ENCODE measurements around the gene PPARGC1A.
A peak's percentile ranks its signal among the peaks of the same experiment; 100 is the strongest.

The PPARGC1A gene

DNA sequence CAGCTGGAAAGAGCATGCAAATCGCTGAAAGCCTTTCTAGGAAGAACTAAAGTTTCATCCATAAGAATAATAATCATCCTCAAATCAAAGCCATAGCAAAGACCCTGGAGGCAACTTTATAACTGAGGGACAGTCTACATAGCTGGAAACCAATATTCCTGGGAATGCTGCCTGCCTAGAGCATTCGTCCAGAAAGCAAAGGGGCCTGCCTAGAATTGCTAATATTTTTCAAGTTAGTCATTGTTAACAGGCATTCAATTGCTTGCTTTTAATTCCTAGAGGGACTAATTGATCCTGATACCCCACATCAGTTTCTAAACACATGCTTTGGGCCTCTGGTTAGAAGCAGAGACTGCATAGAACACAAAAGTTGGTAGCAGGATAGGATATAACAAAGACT, 4.2 kb upstream of the PPARGC1A start:
- Histone ChIP-seq H3K27me3 (ENCODE audit: control insufficient read depth in 2 of 2, insufficient read depth in 2 of 2, low read length in 2 of 2) (no peaks in the 10 kb centered on the region), H3K4me1 (ENCODE audit: control insufficient read depth in 2 of 2, insufficient read depth in 2 of 2, low read length in 2 of 2) (peaks cover 0 to 3% of the 10 kb centered on the region in 2 donors), H3K36me3 (ENCODE audit: control insufficient read depth in 2 of 2, insufficient read depth in 2 of 2, low read length in 2 of 2) (no peaks in the 10 kb centered on the region), H3K27ac (ENCODE audit: low read depth in 2 of 2, low read length in 2 of 2) (no peak overlapping the region), H3K9ac (ENCODE audit: low read depth in 1 of 2, low read length in 2 of 2) (no peak overlapping the region), H3K9me3 (ENCODE audit: control insufficient read depth in 2 of 2, low read length in 2 of 2) (no peaks in the 10 kb centered on the region), H3K4me3 (ENCODE audit: low read length in 2 of 2) (no peak overlapping the region)

DNA sequence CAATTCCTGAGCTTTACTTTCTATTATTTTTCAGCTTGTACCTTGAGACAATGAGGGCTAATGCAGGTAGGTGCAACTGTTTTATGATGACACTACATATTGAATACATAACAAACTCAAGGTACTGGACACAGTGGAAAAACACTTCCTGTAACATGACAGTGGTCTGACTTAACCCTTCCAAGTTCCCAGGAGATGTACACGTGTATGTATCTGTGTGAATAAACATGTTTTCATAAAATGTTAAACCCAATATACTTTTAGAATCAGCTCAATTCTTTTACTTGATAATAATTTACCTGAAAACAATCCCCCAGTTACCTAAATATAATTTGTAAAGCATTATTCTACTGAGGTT, 1.2 kb upstream of the PPARGC1A start:
- Histone ChIP-seq H3K9ac (ENCODE audit: low read depth in 1 of 2, low read length in 2 of 2) (peak overlapping the region in 1 of 2 donors; percentile 56), H3K36me3 (ENCODE audit: control insufficient read depth in 2 of 2, insufficient read depth in 2 of 2, low read length in 2 of 2) (no peaks in the 10 kb centered on the region), H3K4me1 (ENCODE audit: control insufficient read depth in 2 of 2, insufficient read depth in 2 of 2, low read length in 2 of 2) (peaks cover 10 to 12% of the 10 kb centered on the region in 2 donors), H3K27me3 (ENCODE audit: control insufficient read depth in 2 of 2, insufficient read depth in 2 of 2, low read length in 2 of 2) (no peaks in the 10 kb centered on the region), H3K27ac (ENCODE audit: low read depth in 2 of 2, low read length in 2 of 2) (peak overlapping the region in 1 of 2 donors; percentile 24), H3K9me3 (ENCODE audit: control insufficient read depth in 2 of 2, low read length in 2 of 2) (no peaks in the 10 kb centered on the region), H3K4me3 (ENCODE audit: low read length in 2 of 2) (peak overlapping the region; percentile 71 to 89)

DNA sequence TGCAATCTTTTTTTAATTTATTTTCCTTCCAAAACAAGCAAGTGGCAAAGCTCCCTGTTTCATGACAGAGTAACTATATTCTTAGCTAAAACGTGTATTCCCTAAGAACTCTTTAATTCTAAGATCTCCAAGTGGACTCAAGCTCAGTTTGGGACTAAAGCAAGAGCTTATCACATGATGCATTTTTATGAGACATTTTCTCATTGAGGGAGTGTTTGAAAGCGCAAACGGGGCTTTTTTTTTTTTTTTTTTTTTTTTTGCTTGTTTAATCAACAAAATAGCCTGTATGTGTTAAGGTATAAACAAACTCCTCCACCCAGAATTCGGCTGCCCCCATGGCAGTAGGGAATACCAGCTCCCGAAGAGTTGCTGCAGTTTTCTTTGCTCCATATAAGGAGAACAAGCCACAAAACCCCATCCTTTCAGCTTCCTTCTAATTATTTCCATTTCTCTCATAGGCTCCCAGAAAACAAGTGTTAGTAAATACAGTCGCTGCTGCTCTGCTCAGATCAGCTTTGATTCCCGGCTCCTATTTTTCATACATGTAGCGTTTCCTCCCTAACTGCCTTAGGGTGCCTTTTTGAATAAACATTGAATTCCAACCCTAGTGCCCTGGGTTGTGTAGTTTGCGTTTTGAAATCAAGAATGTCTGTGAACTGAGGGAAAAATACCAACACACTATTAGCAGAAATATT, 669 bp upstream of the PPARGC1A start:
- Histone ChIP-seq H3K36me3 (ENCODE audit: control insufficient read depth in 2 of 2, insufficient read depth in 2 of 2, low read length in 2 of 2) (no peaks in the 10 kb centered on the region), H3K4me1 (ENCODE audit: control insufficient read depth in 2 of 2, insufficient read depth in 2 of 2, low read length in 2 of 2) (peaks cover 10 to 12% of the 10 kb centered on the region in 2 donors), H3K9ac (ENCODE audit: low read depth in 1 of 2, low read length in 2 of 2) (peak overlapping the region; percentile 49 to 56), H3K9me3 (ENCODE audit: control insufficient read depth in 2 of 2, low read length in 2 of 2) (no peaks in the 10 kb centered on the region), H3K27ac (ENCODE audit: low read depth in 2 of 2, low read length in 2 of 2) (peak overlapping the region; percentile 64 to 66), H3K27me3 (ENCODE audit: control insufficient read depth in 2 of 2, insufficient read depth in 2 of 2, low read length in 2 of 2) (no peaks in the 10 kb centered on the region), H3K4me3 (ENCODE audit: low read length in 2 of 2) (peak overlapping the region; percentile 71 to 89)

DNA sequence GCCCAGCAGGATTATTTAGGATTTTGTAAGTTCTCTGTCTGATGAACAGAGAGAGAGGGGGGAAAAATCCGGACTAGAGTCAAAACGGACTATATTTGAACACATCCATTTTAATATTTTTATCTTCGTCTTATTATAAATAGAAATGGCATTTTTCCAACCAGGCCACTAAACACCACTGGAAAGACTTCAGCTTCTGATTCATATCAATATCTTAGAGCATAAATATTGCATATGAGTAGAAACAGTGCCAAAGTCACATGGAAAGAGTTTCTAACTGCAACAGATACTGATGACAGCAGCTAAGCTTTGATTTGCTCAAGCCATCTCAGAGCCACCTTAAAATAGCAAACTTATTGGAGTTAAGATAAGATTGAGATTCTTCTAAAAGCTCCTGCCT, 456 bp downstream of the PPARGC1A start:
- H3K9me3 ChIP-seq (ENCODE audit: control insufficient read depth in 2 of 2, low read length in 2 of 2), result no peaks in the 10 kb centered on the region
- peak overlapping the region; percentile 56 to 63 for H3K9ac ChIP-seq (ENCODE audit: low read depth in 1 of 2, low read length in 2 of 2)
- peak overlapping the region; percentile 64 to 66 for H3K27ac ChIP-seq (ENCODE audit: low read depth in 2 of 2, low read length in 2 of 2)

DNA sequence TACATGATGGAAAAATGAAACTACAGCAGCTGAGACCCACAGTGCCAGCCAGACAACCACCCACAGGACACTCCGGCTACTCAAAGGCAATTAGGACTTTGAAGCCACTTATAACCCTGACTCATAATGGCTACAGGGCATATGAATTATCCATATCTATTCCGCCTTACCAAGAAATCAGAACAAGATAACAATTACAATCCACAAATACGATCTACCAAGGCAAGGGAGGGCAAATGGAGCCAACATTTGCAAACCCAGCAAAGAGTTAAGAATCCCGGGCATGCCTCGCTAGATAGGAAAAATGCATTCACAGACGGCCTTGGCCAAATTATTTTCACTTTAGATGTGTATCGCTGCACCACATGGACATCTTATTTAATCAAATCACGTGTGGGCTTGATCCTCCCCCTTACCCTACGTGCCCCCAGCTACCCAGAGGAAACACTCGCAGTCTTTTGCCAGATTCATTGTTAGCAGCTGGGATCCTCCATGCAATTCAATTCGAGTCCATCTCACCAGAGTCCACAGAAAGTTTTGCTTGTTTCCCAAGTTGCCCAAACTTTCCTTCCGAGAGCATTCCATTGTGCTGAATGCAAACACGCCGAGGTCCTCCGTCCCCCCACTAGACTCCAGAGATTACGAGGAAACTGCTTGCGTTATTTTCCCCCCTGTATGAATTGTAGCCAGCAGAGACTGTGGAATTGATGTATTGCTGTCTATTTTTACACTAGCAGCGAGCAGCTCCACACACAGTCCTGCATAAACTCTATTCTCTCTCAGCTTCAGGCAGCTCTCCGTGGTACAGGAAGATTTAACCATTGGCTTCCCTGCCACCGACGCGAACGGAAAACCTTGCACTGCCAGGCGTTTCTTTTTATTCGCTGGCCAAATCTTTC, 1.2 kb downstream of the PPARGC1A start:
- Histone ChIP-seq H3K4me1 (ENCODE audit: control insufficient read depth in 2 of 2, insufficient read depth in 2 of 2, low read length in 2 of 2) (peaks cover 10 to 12% of the 10 kb centered on the region in 2 donors), H3K9me3 (ENCODE audit: control insufficient read depth in 2 of 2, low read length in 2 of 2) (no peaks in the 10 kb centered on the region), H3K27ac (ENCODE audit: low read depth in 2 of 2, low read length in 2 of 2) (peak overlapping the region; percentile 64 to 66), H3K4me3 (ENCODE audit: low read length in 2 of 2) (peak overlapping the region; percentile 71 to 89), H3K36me3 (ENCODE audit: control insufficient read depth in 2 of 2, insufficient read depth in 2 of 2, low read length in 2 of 2) (no peaks in the 10 kb centered on the region), H3K27me3 (ENCODE audit: control insufficient read depth in 2 of 2, insufficient read depth in 2 of 2, low read length in 2 of 2) (no peaks in the 10 kb centered on the region), H3K9ac (ENCODE audit: low read depth in 1 of 2, low read length in 2 of 2) (peak overlapping the region; percentile 56 to 57)

More for the DNA sequence above, 456 bp downstream of the PPARGC1A start:
- H3K36me3 ChIP-seq (ENCODE audit: control insufficient read depth in 2 of 2, insufficient read depth in 2 of 2, low read length in 2 of 2), result no peaks in the 10 kb centered on the region
- H3K4me3 ChIP-seq (ENCODE audit: low read length in 2 of 2), result peak overlapping the region; percentile 71 to 89
- no peaks in the 10 kb centered on the region for H3K27me3 ChIP-seq (ENCODE audit: control insufficient read depth in 2 of 2, insufficient read depth in 2 of 2, low read length in 2 of 2)
- peaks cover 10 to 12% of the 10 kb centered on the region in 2 donors for H3K4me1 ChIP-seq (ENCODE audit: control insufficient read depth in 2 of 2, insufficient read depth in 2 of 2, low read length in 2 of 2)

DNA sequence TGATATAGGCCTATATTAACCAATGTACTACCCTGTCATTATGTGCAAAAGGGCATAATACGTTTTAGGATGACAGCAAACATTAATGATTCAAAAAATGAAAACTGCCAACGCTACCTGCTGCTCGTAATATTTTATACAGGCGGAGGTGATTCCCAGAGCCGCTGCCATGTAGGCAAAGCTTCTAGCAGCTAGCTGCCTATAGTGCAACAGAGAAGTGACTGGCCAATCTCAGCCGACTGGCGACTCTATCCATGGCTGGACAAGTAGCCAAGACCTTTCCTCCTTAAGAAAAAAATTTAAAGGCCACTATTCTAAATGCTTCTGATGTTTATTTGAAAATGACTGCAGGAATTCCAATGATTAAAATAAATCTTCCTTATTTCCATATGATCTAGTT, 1.9 kb downstream of the PPARGC1A start:
- peaks cover 10 to 12% of the 10 kb centered on the region in 2 donors for H3K4me1 ChIP-seq (ENCODE audit: control insufficient read depth in 2 of 2, insufficient read depth in 2 of 2, low read length in 2 of 2)
- H3K27me3 ChIP-seq (ENCODE audit: control insufficient read depth in 2 of 2, insufficient read depth in 2 of 2, low read length in 2 of 2), result no peaks in the 10 kb centered on the region
- peak overlapping the region; percentile 71 to 89 for H3K4me3 ChIP-seq (ENCODE audit: low read length in 2 of 2)
- H3K27ac ChIP-seq (ENCODE audit: low read depth in 2 of 2, low read length in 2 of 2), result peak overlapping the region; percentile 64 to 66
- no peaks in the 10 kb centered on the region for H3K9me3 ChIP-seq (ENCODE audit: control insufficient read depth in 2 of 2, low read length in 2 of 2)
- H3K36me3 ChIP-seq (ENCODE audit: control insufficient read depth in 2 of 2, insufficient read depth in 2 of 2, low read length in 2 of 2), result no peaks in the 10 kb centered on the region
- H3K9ac ChIP-seq (ENCODE audit: low read depth in 1 of 2, low read length in 2 of 2), result peak overlapping the region; percentile 56 to 57

DNA sequence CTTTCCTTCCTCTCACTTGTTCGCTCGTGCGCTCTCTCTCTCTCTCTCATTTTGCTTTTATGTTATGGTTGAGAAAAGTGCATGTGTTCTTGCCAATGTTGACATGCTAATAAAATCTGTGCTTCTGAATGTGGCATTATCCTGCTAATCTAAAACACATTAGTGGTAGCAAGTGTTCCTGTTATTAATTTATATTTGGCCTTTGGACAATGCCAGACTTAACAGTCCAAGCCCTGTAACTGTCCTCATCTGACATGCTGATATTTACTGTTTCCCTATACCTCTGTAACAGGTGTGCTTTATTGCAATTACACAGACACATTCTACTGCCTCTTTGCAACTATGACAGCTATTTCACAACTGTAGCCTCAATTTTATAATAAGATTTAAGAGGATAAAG, 2.7 kb downstream of the PPARGC1A start:
- H3K27ac ChIP-seq (ENCODE audit: low read depth in 2 of 2, low read length in 2 of 2), result no peak overlapping the region
- H3K4me3 ChIP-seq (ENCODE audit: low read length in 2 of 2), result peak overlapping the region; percentile 0 to 89
- H3K4me1 ChIP-seq (ENCODE audit: control insufficient read depth in 2 of 2, insufficient read depth in 2 of 2, low read length in 2 of 2), result peaks cover 10 to 12% of the 10 kb centered on the region in 2 donors
- peak overlapping the region in 1 of 2 donors; percentile 56 for H3K9ac ChIP-seq (ENCODE audit: low read depth in 1 of 2, low read length in 2 of 2)
- no peaks in the 10 kb centered on the region for H3K9me3 ChIP-seq (ENCODE audit: control insufficient read depth in 2 of 2, low read length in 2 of 2)
- peaks cover 0 to 4% of the 10 kb centered on the region in 2 donors for H3K36me3 ChIP-seq (ENCODE audit: control insufficient read depth in 2 of 2, insufficient read depth in 2 of 2, low read length in 2 of 2)
- no peaks in the 10 kb centered on the region for H3K27me3 ChIP-seq (ENCODE audit: control insufficient read depth in 2 of 2, insufficient read depth in 2 of 2, low read length in 2 of 2)

DNA sequence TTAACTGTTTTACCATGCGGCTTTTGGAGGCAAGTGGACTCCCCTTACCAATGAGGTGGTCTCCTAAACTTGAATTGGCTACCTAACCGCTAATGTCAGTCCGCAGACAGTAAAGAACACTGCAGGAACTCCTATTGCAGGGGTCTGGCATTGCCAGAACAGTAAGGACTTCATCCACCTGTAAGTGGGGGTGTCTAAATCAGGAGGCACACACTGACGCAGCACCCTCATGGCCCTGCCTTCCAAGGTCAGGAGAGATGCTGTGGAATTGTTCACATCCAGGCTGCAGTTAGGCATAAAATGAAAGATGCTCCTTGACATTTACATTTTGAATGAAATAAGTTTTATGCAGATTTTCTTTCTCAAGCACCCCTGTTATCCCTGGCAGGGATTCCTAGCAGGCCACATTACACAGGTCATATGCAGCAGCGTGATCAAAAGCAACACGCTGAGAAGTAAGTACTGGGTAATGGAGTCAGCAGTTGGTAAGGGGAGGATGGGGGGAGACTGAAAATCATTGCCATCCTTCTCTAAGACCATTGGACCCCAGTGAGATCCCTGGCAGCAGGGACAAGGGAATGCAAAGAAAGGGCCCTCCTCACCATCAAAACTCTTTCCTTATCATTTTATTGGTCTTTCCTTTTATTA, 3.8 kb downstream of the PPARGC1A start:
- H3K4me1 ChIP-seq (ENCODE audit: control insufficient read depth in 2 of 2, insufficient read depth in 2 of 2, low read length in 2 of 2), result peaks cover 10 to 16% of the 10 kb centered on the region in 2 donors
- peaks cover 0 to 4% of the 10 kb centered on the region in 2 donors for H3K36me3 ChIP-seq (ENCODE audit: control insufficient read depth in 2 of 2, insufficient read depth in 2 of 2, low read length in 2 of 2)
- no peak overlapping the region for H3K27ac ChIP-seq (ENCODE audit: low read depth in 2 of 2, low read length in 2 of 2)
- H3K27me3 ChIP-seq (ENCODE audit: control insufficient read depth in 2 of 2, insufficient read depth in 2 of 2, low read length in 2 of 2), result no peaks in the 10 kb centered on the region
- no peak overlapping the region for H3K4me3 ChIP-seq (ENCODE audit: low read length in 2 of 2)
- no peak overlapping the region for H3K9ac ChIP-seq (ENCODE audit: low read depth in 1 of 2, low read length in 2 of 2)
- H3K9me3 ChIP-seq (ENCODE audit: control insufficient read depth in 2 of 2, low read length in 2 of 2), result no peaks in the 10 kb centered on the region

DNA sequence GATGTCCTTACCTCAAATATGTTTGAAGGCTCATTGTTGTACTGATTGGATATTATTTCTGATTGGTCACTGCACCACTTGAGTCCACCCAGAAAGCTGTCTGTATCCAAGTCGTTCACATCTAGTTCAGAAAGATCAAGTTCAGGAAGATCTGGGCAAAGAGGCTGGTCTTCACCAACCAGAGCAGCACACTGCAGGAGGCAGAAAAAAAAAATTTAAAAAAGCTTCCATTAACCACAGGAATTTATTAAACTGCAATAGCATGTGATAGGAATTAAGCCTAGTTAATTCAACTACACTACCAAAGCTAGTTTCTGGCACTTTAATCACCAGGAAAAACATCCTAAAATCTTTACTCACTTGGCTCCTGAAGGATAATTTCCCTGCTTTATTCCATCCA, 5.1 kb downstream of the PPARGC1A start:
- H3K9ac ChIP-seq (ENCODE audit: low read depth in 1 of 2, low read length in 2 of 2), result no peak overlapping the region
- no peak overlapping the region for H3K27ac ChIP-seq (ENCODE audit: low read depth in 2 of 2, low read length in 2 of 2)
- H3K4me3 ChIP-seq (ENCODE audit: low read length in 2 of 2), result no peak overlapping the region
- H3K9me3 ChIP-seq (ENCODE audit: control insufficient read depth in 2 of 2, low read length in 2 of 2), result no peaks in the 10 kb centered on the region
- no peaks in the 10 kb centered on the region for H3K27me3 ChIP-seq (ENCODE audit: control insufficient read depth in 2 of 2, insufficient read depth in 2 of 2, low read length in 2 of 2)
- peaks cover 0 to 6% of the 10 kb centered on the region in 2 donors for H3K36me3 ChIP-seq (ENCODE audit: control insufficient read depth in 2 of 2, insufficient read depth in 2 of 2, low read length in 2 of 2)
- peaks cover 7 to 16% of the 10 kb centered on the region in 2 donors for H3K4me1 ChIP-seq (ENCODE audit: control insufficient read depth in 2 of 2, insufficient read depth in 2 of 2, low read length in 2 of 2)

DNA sequence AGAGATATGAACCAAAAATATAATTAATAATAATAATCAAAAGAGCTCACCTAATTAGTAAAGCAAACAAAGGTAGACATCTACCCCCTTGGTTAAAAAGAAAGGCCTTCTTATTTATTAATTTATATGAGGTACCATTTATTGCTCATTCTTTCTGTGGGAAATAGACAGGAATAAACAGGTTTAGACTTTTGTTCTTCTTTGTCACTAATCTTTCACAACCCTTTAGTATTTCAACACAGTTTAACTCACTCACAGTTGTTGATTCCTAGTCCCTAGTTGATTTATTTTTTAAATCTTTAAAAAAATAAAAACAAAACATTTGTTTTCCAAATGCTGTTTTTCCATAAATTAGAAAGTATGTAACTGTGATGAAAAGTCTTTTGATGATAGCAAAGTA, 5.6 kb downstream of the PPARGC1A start:
- H3K4me3 ChIP-seq (ENCODE audit: low read length in 2 of 2), result no peak overlapping the region
- no peaks in the 10 kb centered on the region for H3K9me3 ChIP-seq (ENCODE audit: control insufficient read depth in 2 of 2, low read length in 2 of 2)
- no peak overlapping the region for H3K9ac ChIP-seq (ENCODE audit: low read depth in 1 of 2, low read length in 2 of 2)
- no peaks in the 10 kb centered on the region for H3K27me3 ChIP-seq (ENCODE audit: control insufficient read depth in 2 of 2, insufficient read depth in 2 of 2, low read length in 2 of 2)
- H3K27ac ChIP-seq (ENCODE audit: low read depth in 2 of 2, low read length in 2 of 2), result no peak overlapping the region
- H3K36me3 ChIP-seq (ENCODE audit: control insufficient read depth in 2 of 2, insufficient read depth in 2 of 2, low read length in 2 of 2), result peaks cover 0 to 6% of the 10 kb centered on the region in 2 donors
- H3K4me1 ChIP-seq (ENCODE audit: control insufficient read depth in 2 of 2, insufficient read depth in 2 of 2, low read length in 2 of 2), result peaks cover 7 to 17% of the 10 kb centered on the region in 2 donors
